ENCODE data around the gene SEC61B. TPM values are rescaled to one million over a fixed set of nuclear protein-coding genes. Genes with fewer than 3 reads are reported as not detected.

SEC61B gene
- total RNA-seq, 1 experiment from 2014 or later = 101 TPM

DNA sequence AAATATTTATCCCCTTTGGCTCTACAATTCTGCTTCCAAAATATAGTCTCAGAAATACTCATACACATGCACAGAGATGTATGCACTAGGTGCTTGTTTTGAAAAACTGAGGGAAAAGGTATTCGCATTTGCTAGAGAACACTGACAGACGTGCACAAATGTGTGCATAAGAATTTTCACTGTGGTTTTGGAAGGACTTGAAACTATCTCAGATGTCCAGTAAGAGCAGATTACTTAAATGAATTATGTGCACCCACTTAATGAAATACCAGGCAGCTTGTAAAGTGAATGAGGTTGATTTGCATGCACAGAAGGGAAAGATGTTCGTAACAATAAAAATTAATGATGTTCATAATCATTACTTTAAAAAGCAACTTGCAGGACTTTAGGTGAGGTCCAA, 48.4 kb downstream of the SEC61B start:
- Mint-ChIP-seq H3K36me3 (ENCODE audit: insufficient read depth, unreplicated experiment) (no peaks in the 10 kb centered on the region), H3K9me3 (ENCODE audit: low read depth, unreplicated experiment) (no peaks in the 10 kb centered on the region), H3K4me3 (ENCODE audit: low read depth, unreplicated experiment) (no peak overlapping the region), H3K27me3 (ENCODE audit: unreplicated experiment) (no peaks in the 10 kb centered on the region), H3K4me1 (ENCODE audit: low read depth, unreplicated experiment) (peaks cover 23% of the 10 kb centered on the region), H3K27ac (ENCODE audit: unreplicated experiment) (no peak overlapping the region)
- intact Hi-C loops (cut with micrococcal nuclease; ENCODE audit: unreplicated experiment) = loop anchor here (10.0 kb wide), 1 partner anchor 64 kb away; no protein-coding TSS in a partner anchor
- BruUV-seq (replicated peaks) = no TSS peak
- TF ChIP-seq CTCF (IDR thresholded peaks at IDR 0.05; ENCODE audit: unreplicated experiment) = no peak
- CTCF ChIA-PET = no interaction called here
- no peak for DNase-seq

DNA sequence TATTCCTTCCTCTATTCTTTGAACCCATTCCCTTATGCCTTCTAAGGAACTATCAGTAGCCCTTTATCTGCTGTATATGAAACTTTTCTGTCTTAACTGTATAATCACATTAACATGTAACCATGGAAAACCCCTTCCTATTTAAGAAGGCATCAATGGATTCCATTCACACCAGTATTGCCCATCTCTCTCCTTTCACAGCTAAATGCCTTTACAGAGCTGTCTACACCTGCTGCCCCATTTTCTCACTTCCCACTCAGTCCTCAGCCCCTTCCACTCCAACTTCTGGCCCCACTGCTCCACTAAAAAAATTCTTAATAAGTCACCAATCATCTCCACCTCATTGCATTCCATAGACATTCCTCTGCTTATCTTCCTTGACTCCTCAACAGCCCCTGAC, 50.8 kb downstream of the SEC61B start:
- Mint-ChIP-seq H3K36me3 (ENCODE audit: insufficient read depth, unreplicated experiment) (no peaks in the 10 kb centered on the region), H3K4me1 (ENCODE audit: low read depth, unreplicated experiment) (peaks cover 10% of the 10 kb centered on the region), H3K27me3 (ENCODE audit: unreplicated experiment) (peaks cover 15% of the 10 kb centered on the region), H3K9me3 (ENCODE audit: low read depth, unreplicated experiment) (no peaks in the 10 kb centered on the region), H3K4me3 (ENCODE audit: low read depth, unreplicated experiment) (no peak overlapping the region), H3K27ac (ENCODE audit: unreplicated experiment) (no peak overlapping the region)
- CTCF ChIA-PET = no interaction called here
- TF ChIP-seq CTCF (IDR thresholded peaks at IDR 0.05; ENCODE audit: unreplicated experiment) = no peak
- no TSS peak for BruUV-seq (replicated peaks)
- DNase-seq = no peak
- intact Hi-C loops (cut with micrococcal nuclease; ENCODE audit: unreplicated experiment) = loop anchor here (10.0 kb wide), 1 partner anchor 62 kb away; no protein-coding TSS in a partner anchor

GRCh38 chr9:99274016-99274415, 51.9 kb downstream of the SEC61B start:
- Mint-ChIP-seq H3K9me3 (ENCODE audit: low read depth, unreplicated experiment) (no peaks in the 10 kb centered on the region), H3K4me1 (ENCODE audit: low read depth, unreplicated experiment) (peaks cover 10% of the 10 kb centered on the region), H3K4me3 (ENCODE audit: low read depth, unreplicated experiment) (no peak overlapping the region), H3K27me3 (ENCODE audit: unreplicated experiment) (peaks cover 15% of the 10 kb centered on the region), H3K27ac (ENCODE audit: unreplicated experiment) (no peak overlapping the region), H3K36me3 (ENCODE audit: insufficient read depth, unreplicated experiment) (no peaks in the 10 kb centered on the region)
- intact Hi-C loops (cut with micrococcal nuclease; ENCODE audit: unreplicated experiment) = loop anchor here (10.0 kb wide), 1 partner anchor 61 kb away; no protein-coding TSS in a partner anchor
- BruUV-seq (replicated peaks) = no TSS peak
- CTCF ChIA-PET = no interaction called here
- no peak for DNase-seq
- no peak for TF ChIP-seq CTCF (IDR thresholded peaks at IDR 0.05; ENCODE audit: unreplicated experiment)

DNA sequence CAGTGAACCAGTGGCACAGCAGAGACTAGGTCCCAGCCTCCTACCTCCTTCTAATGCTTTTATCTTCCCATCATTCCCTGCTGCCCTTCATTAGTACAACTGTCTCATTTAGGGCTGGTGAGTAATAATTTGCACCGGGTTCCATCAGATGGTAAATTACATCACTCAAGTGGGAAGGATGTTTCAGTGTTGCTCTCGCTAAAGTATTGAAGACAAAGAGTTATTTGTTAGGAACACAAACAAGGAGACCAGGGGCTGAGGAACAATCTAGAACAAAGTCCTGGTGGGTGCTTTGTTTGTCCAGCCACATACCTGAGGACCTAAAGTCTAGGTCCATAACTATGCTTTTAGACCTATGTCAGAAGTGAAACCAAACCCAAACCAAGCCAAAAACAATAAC, 52.4 kb downstream of the SEC61B start:
- BruUV-seq (replicated peaks) = no TSS peak
- Mint-ChIP-seq H3K9me3 (ENCODE audit: low read depth, unreplicated experiment) (no peaks in the 10 kb centered on the region), H3K4me1 (ENCODE audit: low read depth, unreplicated experiment) (peaks cover 10% of the 10 kb centered on the region), H3K36me3 (ENCODE audit: insufficient read depth, unreplicated experiment) (no peaks in the 10 kb centered on the region), H3K4me3 (ENCODE audit: low read depth, unreplicated experiment) (no peak overlapping the region), H3K27me3 (ENCODE audit: unreplicated experiment) (peaks cover 15% of the 10 kb centered on the region), H3K27ac (ENCODE audit: unreplicated experiment) (no peak overlapping the region)
- CTCF ChIA-PET = no interaction called here
- no peak for DNase-seq
- intact Hi-C loops (cut with micrococcal nuclease; ENCODE audit: unreplicated experiment) = loop anchor here (10.0 kb wide), 1 partner anchor 60 kb away; no protein-coding TSS in a partner anchor
- TF ChIP-seq CTCF (IDR thresholded peaks at IDR 0.05; ENCODE audit: unreplicated experiment) = no peak

Other genes with a start within 250 kb of the SEC61B start
- gene TGFBR1, start 117.2 kb upstream of the SEC61B start, total RNA-seq (2022) = 19.4 and 22.6 TPM in 2 replicates
- 27.0 and 27.1 TPM in 2 replicates for gene ALG2, start 340 bp upstream of the SEC61B start, total RNA-seq (2022)

Measured in Calu3 (cell line).